IMR-90 (cell line): ENCODE data around the gene PDE6H. TPM values are rescaled to one million over a fixed set of nuclear protein-coding genes. Genes with fewer than 3 reads are reported as not detected.

Source experiments
- ATAC-seq: fragments of 200-7000 bp; cut with Tn5 transposase; 2 replicates; pipeline ENCODE4 v1.9.1; 2020; ENCODE audit warnings: low read depth, mild to moderate bottlenecking, moderate library complexity
- BruUV-seq: library from RNA; stranded (reverse); fragments of 400-500 nt; replicated peaks from 2 replicates; lab custom pipeline; 2021; lab: Mats Ljungman, UMichigan
- CTCF ChIA-PET: fragments of 300-600 bp; formaldehyde crosslinking; extraction: SDS; loops from one replicate; lab custom pipeline; 2021; ENCODE audit warnings: antibody characterized with exemption; lab: Yijun Ruan, JAX
- POLR2A ChIA-PET: fragments of 300-600 bp; sonication (Branson Sonifier 250); formaldehyde crosslinking; loops from one replicate; lab custom pipeline; 2022; ENCODE audit warnings: antibody characterized with exemption; ENCODE audit not compliant: unreplicated experiment; lab: Charles Lee
- DNase-seq: peaks from one replicate; pipeline ENCODE4 v3.0.0; 2013
- H2AFZ ChIP-seq: replicated peaks from 2 replicates; pipeline ENCODE3; 2013; ENCODE audit warnings: low read length, mild to moderate bottlenecking; ENCODE audit not compliant: poor library complexity
- H2AK5ac ChIP-seq: 2 replicates; pipeline ENCODE4 v1.6.1; 2013; ENCODE audit warnings: low read depth, low read length, inconsistent platforms
- H2AK9ac ChIP-seq: replicated peaks from 2 replicates; pipeline ENCODE3; 2013; ENCODE audit warnings: mild to moderate bottlenecking, low read depth, low read length, moderate library complexity; ENCODE audit not compliant: poor library complexity
- H2BK120ac ChIP-seq: 2 replicates; pipeline ENCODE4 v1.6.1; 2013; ENCODE audit warnings: low read depth, low read length, inconsistent platforms
- H2BK15ac ChIP-seq: 3 replicates; pipeline ENCODE4 v1.6.1; 2013; ENCODE audit warnings: low read depth, low read length, inconsistent platforms
- H2BK20ac ChIP-seq: 2 replicates; pipeline ENCODE4 v1.6.1; 2013; ENCODE audit warnings: low read depth, mild to moderate bottlenecking, inconsistent platforms, low read length, moderate library complexity
- H2BK5ac ChIP-seq: 2 replicates; pipeline ENCODE4 v1.6.1; 2013; ENCODE audit warnings: mild to moderate bottlenecking, low read depth, low read length, inconsistent platforms; ENCODE audit not compliant: poor library complexity, severe bottlenecking
- H3K14ac ChIP-seq: replicated peaks from 2 replicates; pipeline ENCODE4 v1.6.1; 2013; ENCODE audit warnings: low read depth, low read length, inconsistent platforms
- H3K18ac ChIP-seq: 2 replicates; pipeline ENCODE4 v1.6.1; 2013; ENCODE audit warnings: low read depth, low read length, control low read depth
- H3K23ac ChIP-seq: 2 replicates; pipeline ENCODE4 v1.6.1; 2013; ENCODE audit warnings: low read depth, low read length, inconsistent platforms
- H3K27ac ChIP-seq: 2 replicates; pipeline ENCODE4 v1.5.1; 2013; ENCODE audit warnings: mild to moderate bottlenecking, control low read depth, low read length; ENCODE audit not compliant: insufficient read depth
- H3K27me3 ChIP-seq: 2 replicates; pipeline ENCODE4 v1.6.1; 2013; ENCODE audit warnings: low read length; ENCODE audit not compliant: control insufficient read depth, insufficient read depth
- H3K36me3 ChIP-seq: 2 replicates; pipeline ENCODE4 v1.6.1; 2013; ENCODE audit warnings: low read length, mixed read lengths; ENCODE audit not compliant: control insufficient read depth, insufficient read depth
- H3K4ac ChIP-seq: 2 replicates; pipeline ENCODE4 v1.6.1; 2013; ENCODE audit warnings: low read depth, low read length, inconsistent platforms
- H3K4me1 ChIP-seq: 2 replicates; pipeline ENCODE4 v1.6.1; 2013; ENCODE audit warnings: low read length, mixed read lengths; ENCODE audit not compliant: control insufficient read depth, insufficient read depth
- H3K4me2 ChIP-seq: 2 replicates; pipeline ENCODE4 v1.6.1; 2013; ENCODE audit warnings: low read depth, mild to moderate bottlenecking, control low read depth, low read length, moderate library complexity
- H3K4me3 ChIP-seq: 2 replicates; pipeline ENCODE4 v1.5.1; 2013; ENCODE audit warnings: low read depth, mild to moderate bottlenecking, control low read depth, low read length, moderate library complexity; ENCODE audit not compliant: insufficient read depth
- H3K56ac ChIP-seq: 2 replicates; pipeline ENCODE4 v1.6.1; 2013; ENCODE audit warnings: low read length, inconsistent platforms; ENCODE audit not compliant: insufficient read depth; ENCODE audit errors: extremely low read depth
- H3K79me1 ChIP-seq, 2 experiments: 2 replicates each; pipeline ENCODE4 v1.6.1; 2013; ENCODE audit warnings: low read length in 2 of 2, inconsistent platforms in 1 of 2, low read depth in 1 of 2
- H3K9ac ChIP-seq: 2 replicates; pipeline ENCODE4 v1.6.1; 2013; ENCODE audit warnings: low read depth, low read length, control low read depth
- H3K9me1 ChIP-seq: 2 replicates; pipeline ENCODE4 v1.6.1; 2013; ENCODE audit warnings: low read length, inconsistent platforms; ENCODE audit not compliant: insufficient read depth
- H3K9me3 ChIP-seq: 2 replicates; pipeline ENCODE4 v1.6.1; 2013; ENCODE audit warnings: low read length; ENCODE audit not compliant: control insufficient read depth, insufficient read depth
- H4K20me1 ChIP-seq: 2 replicates; pipeline ENCODE4 v1.6.1; 2013; ENCODE audit warnings: low read length, inconsistent platforms; ENCODE audit not compliant: insufficient read depth
- H4K5ac ChIP-seq: 2 replicates; pipeline ENCODE4 v1.6.1; 2013; ENCODE audit warnings: mild to moderate bottlenecking, low read depth, low read length, control low read depth
- H4K8ac ChIP-seq, 2 experiments: 2 replicates each; pipeline ENCODE4 v1.6.1; 2013; ENCODE audit warnings: low read depth in 2 of 2, low read length in 2 of 2, control low read depth in 1 of 2, inconsistent platforms in 1 of 2
- H4K91ac ChIP-seq: 2 replicates; pipeline ENCODE4 v1.6.1; 2013; ENCODE audit warnings: low read depth, low read length, inconsistent platforms; ENCODE audit not compliant: insufficient read depth
- ELK1 ChIP-seq: fragments of 150-350 bp; IDR thresholded peaks from 2 replicates; pipeline ENCODE4 v1.6.1; 2016; ENCODE audit warnings: low read depth, mild to moderate bottlenecking, low read length, moderate library complexity, borderline replicate concordance
- FOS ChIP-seq: fragments of 150-350 bp; IDR thresholded peaks from 2 replicates; pipeline ENCODE4 v1.6.1; 2016; ENCODE audit warnings: low read depth, low read length
- MAZ ChIP-seq: IDR thresholded peaks from 2 replicates; pipeline ENCODE4 v1.6.1; 2012; ENCODE audit warnings: low read depth, mild to moderate bottlenecking, low read length, improper control_type of control experiment, moderate library complexity, borderline replicate concordance
- SMC3 ChIP-seq: fragments of 150-350 bp; IDR thresholded peaks from 2 replicates; pipeline ENCODE4 v1.6.1; 2016; ENCODE audit warnings: low read depth, mild to moderate bottlenecking, antibody characterized with exemption, low read length, moderate library complexity
- WGBS, 2 experiments: methylation state at CpG; one replicate each; pipeline versions ENCODE4 v1.1.5 to v1.1.7; 2013; ENCODE audit warnings: missing lambda C conversion rate in 2 of 2; ENCODE audit not compliant: insufficient read length in 1 of 2; ENCODE audit errors: extremely low coverage in 2 of 2; 5-methylcytosine and 5-hydroxymethylcytosine counted together
- dilution Hi-C: fragments of 300-500 bp; cut with HindIII; formaldehyde crosslinking; loops from one replicate; pipeline ENCODE4 v1.14.3; 2018; ENCODE audit warnings: low sequenced_read_pairs; ENCODE audit not compliant: unreplicated experiment
- in situ Hi-C: fragments of 300-500 bp; cut with MboI; formaldehyde crosslinking; loops from 3 replicates; pipeline ENCODE4 v1.14.3; 2019; ENCODE audit warnings: low sequenced_read_pairs, inconsistent platforms, mixed read lengths
- intact Hi-C: fragments of 100-400 bp; cut with micrococcal nuclease; formaldehyde crosslinking; loops from 2 replicates; pipeline ENCODE4 v1.10.0; 2022
- polyA plus RNA-seq, 3 experiments: library from polyadenylated mRNA; depleted of rRNA; stranded (reverse); fragments of >200 nt; gene quantifications; 2 replicates each; pipeline ENCODE4 v1.2.3, GENCODE V29; 2012; ENCODE audit warnings: low replicate concordance in 1 of 3
- total RNA-seq: library from RNA; depleted of rRNA; stranded (reverse); fragments of >200 nt; gene quantifications from 2 replicates; pipeline ENCODE4 v1.2.3, GENCODE V29; 2012

Gene PDE6H
- total and polyA plus RNA-seq, 2 of the 4 experiments (the other 2 are of a cell fraction): not detected

DNA sequence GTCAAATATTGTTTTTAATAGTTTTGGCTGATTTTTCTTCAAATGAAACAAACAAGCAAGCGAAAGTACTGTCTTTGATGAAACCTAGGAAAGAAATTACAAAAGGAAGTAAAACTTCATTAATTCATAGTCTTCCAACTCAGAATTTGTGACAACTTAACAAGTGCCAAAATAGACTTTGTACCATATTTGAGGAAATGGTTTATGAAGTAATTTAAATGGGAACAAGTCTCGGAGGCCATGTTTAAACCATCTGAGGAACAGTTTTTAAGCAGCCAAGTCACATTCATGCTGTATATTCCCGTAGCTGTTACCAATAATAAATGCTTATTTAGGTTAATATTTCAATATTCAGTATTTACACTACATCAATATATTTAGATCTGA is 10.7 kb upstream of the PDE6H start:
- POLR2A ChIA-PET: no interaction called here
- Histone ChIP-seq H2BK20ac (no peak overlapping the region), H3K4me2 (no peak overlapping the region), H3K56ac (no peak overlapping the region), H3K4me3 (no peak overlapping the region), H3K4ac (no peak overlapping the region), H2BK120ac (no peak overlapping the region), H3K9ac (no peak overlapping the region), H2AK5ac (no peak overlapping the region), H3K27ac (no peak overlapping the region), H3K14ac (no peak overlapping the region), H3K4me1 (peaks cover 3% of the 10 kb centered on the region; the same call in 1 of the 2 replicates), H2BK5ac (no peak overlapping the region), H3K9me1 (peaks cover 3% of the 10 kb centered on the region; the same call in 1 of the 2 replicates), H4K20me1 (no peaks in the 10 kb centered on the region), H3K27me3 (no peaks in the 10 kb centered on the region), H4K91ac (no peak overlapping the region), H2BK15ac (no peak overlapping the region), H3K36me3 (no peaks in the 10 kb centered on the region), H2AFZ (no peak overlapping the region), H3K18ac (no peak overlapping the region), H4K8ac (no peak overlapping the region), H3K79me1 (no peaks in the 10 kb centered on the region), H3K23ac (no peak overlapping the region), H3K9me3 (no peaks in the 10 kb centered on the region), H4K5ac (no peak overlapping the region), H2AK9ac (no peak overlapping the region)
- ATAC-seq (no peak), DNase-seq (no peak)
- no TSS peak for BruUV-seq
- intact Hi-C loops (no loop called here), in situ Hi-C loops (no loop called here), dilution Hi-C loops (no loop called here)
- CTCF ChIA-PET: no interaction called here
- WGBS, 2 experiments: no CpG with 5 or more reads among the region's 3 CpGs
- TF ChIP-seq FOS (no peak), SMC3 (no peak), ELK1 (no peak), MAZ (no peak)
